HEK293 (cell line): ENCODE measurements around the gene MMP28.

Experiments used
- CTCF ChIA-PET: fragments of 350-600 bp; formaldehyde crosslinking; extraction: SDS; loops from one replicate; lab custom pipeline; 2021; ENCODE audit warnings: antibody characterized with exemption; lab: Yijun Ruan, JAX
- POLR2A ChIA-PET: fragments of 300-600 bp; formaldehyde crosslinking; extraction: SDS; loops from one replicate; lab custom pipeline; 2020; ENCODE audit warnings: antibody characterized with exemption, inconsistent platforms; lab: Yijun Ruan, JAX
- H3K27ac ChIP-seq: fragments of 200-500 bp; sonication (Bioruptor generic); 2 replicates; pipeline ENCODE4 v1.5.1; 2014; ENCODE audit warnings: low read depth, low read length, control low read depth, inconsistent platforms; ENCODE audit errors: extremely low read depth
- H3K36me3 ChIP-seq, 2 experiments: fragments of 200-500 bp in 1 of 2; sonication (Bioruptor generic) in 1 of 2; 1 replicate in 1 of 2; 2 replicates in 1 of 2; pipeline ENCODE4 v1.5.1; 2014 to 2017; ENCODE audit warnings: inconsistent platforms in 2 of 2, low read length in 2 of 2; ENCODE audit not compliant: control insufficient read depth in 2 of 2, insufficient read depth in 1 of 2
- H3K4me1 ChIP-seq: fragments of 200-500 bp; sonication (Bioruptor generic); 2 replicates; pipeline ENCODE4 v1.5.1; 2014; ENCODE audit warnings: mild to moderate bottlenecking, low read length, inconsistent platforms; ENCODE audit not compliant: control insufficient read depth, insufficient read depth
- H3K4me3 ChIP-seq: 2 replicates; pipeline ENCODE4 v1.5.1; 2011; ENCODE audit warnings: low read depth, mild to moderate bottlenecking, control low read depth, low read length, moderate library complexity
- H3K9me3 ChIP-seq: fragments of 200-500 bp; sonication (Bioruptor generic); 2 replicates; pipeline ENCODE4 v1.5.1; 2014; ENCODE audit warnings: low read depth, low read length, inconsistent platforms; ENCODE audit not compliant: control insufficient read depth, insufficient read depth
- EGR2 ChIP-seq: fragments of 450-650 bp; formaldehyde crosslinking; IDR thresholded peaks from 2 replicates; pipeline ENCODE4 v1.5.1; 2016; ENCODE audit warnings: low read depth, missing biosample characterization, missing genetic modification characterization
- KLF7 ChIP-seq: fragments of 450-650 bp; formaldehyde crosslinking; IDR thresholded peaks from 2 replicates; pipeline ENCODE4 v1.5.1; 2016; ENCODE audit warnings: missing biosample characterization, missing genetic modification characterization, borderline replicate concordance
- MZF1 ChIP-seq: fragments of 450-650 bp; formaldehyde crosslinking; IDR thresholded peaks from 2 replicates; pipeline ENCODE4 v1.5.1; 2017; ENCODE audit warnings: missing biosample characterization, missing genetic modification characterization, borderline replicate concordance
- OSR2 ChIP-seq: fragments of 450-650 bp; formaldehyde crosslinking; IDR thresholded peaks from 2 replicates; pipeline ENCODE4 v1.5.1; 2016; ENCODE audit warnings: missing biosample characterization, missing genetic modification characterization
- SCRT2 ChIP-seq: fragments of 450-650 bp; formaldehyde crosslinking; IDR thresholded peaks from 2 replicates; pipeline ENCODE4 v1.5.1; 2016; ENCODE audit warnings: missing biosample characterization, missing genetic modification characterization
- ZBTB1 ChIP-seq: fragments of 450-650 bp; formaldehyde crosslinking; IDR thresholded peaks from 2 replicates; pipeline ENCODE4 v1.5.1; 2016; ENCODE audit warnings: missing biosample characterization, missing genetic modification characterization
- ZBTB10 ChIP-seq: fragments of 450-650 bp; formaldehyde crosslinking; IDR thresholded peaks from 2 replicates; pipeline ENCODE4 v1.5.1; 2016; ENCODE audit warnings: missing biosample characterization, missing genetic modification characterization
- ZEB2 ChIP-seq: fragments of 450-650 bp; formaldehyde crosslinking; IDR thresholded peaks from 2 replicates; pipeline ENCODE4 v1.5.1; 2016; ENCODE audit warnings: missing biosample characterization, missing genetic modification characterization
- ZFP3 ChIP-seq: fragments of 450-650 bp; formaldehyde crosslinking; IDR thresholded peaks from 2 replicates; pipeline ENCODE4 v1.5.1; 2016; ENCODE audit warnings: low read depth, missing biosample characterization, missing genetic modification characterization
- ZFP41 ChIP-seq: fragments of 450-650 bp; formaldehyde crosslinking; IDR thresholded peaks from 2 replicates; pipeline ENCODE4 v1.5.1; 2016; ENCODE audit warnings: missing biosample characterization, missing genetic modification characterization, borderline replicate concordance
- ZIC2 ChIP-seq: fragments of 450-650 bp; formaldehyde crosslinking; IDR thresholded peaks from 2 replicates; pipeline ENCODE4 v1.5.1; 2016; ENCODE audit warnings: missing biosample characterization, missing genetic modification characterization
- ZNF114 ChIP-seq: fragments of 450-650 bp; formaldehyde crosslinking; IDR thresholded peaks from 2 replicates; pipeline ENCODE4 v1.5.0; 2017; ENCODE audit warnings: missing biosample characterization, missing genetic modification characterization
- ZNF16 ChIP-seq: fragments of 450-650 bp; formaldehyde crosslinking; IDR thresholded peaks from 2 replicates; pipeline ENCODE4 v1.5.1; 2016; ENCODE audit warnings: low read depth, missing biosample characterization, missing genetic modification characterization
- ZNF174 ChIP-seq: fragments of 450-650 bp; formaldehyde crosslinking; IDR thresholded peaks from 2 replicates; pipeline ENCODE4 v1.5.0; 2017; ENCODE audit warnings: missing biosample characterization, mild to moderate bottlenecking, missing genetic modification characterization
- ZNF18 ChIP-seq: fragments of 450-650 bp; formaldehyde crosslinking; IDR thresholded peaks from 2 replicates; pipeline ENCODE4 v1.5.1; 2016; ENCODE audit warnings: missing biosample characterization, missing genetic modification characterization
- ZNF23 ChIP-seq: fragments of 450-650 bp; formaldehyde crosslinking; IDR thresholded peaks from 2 replicates; pipeline ENCODE4 v1.5.1; 2016; ENCODE audit warnings: missing biosample characterization, missing genetic modification characterization, borderline replicate concordance
- ZNF280C ChIP-seq: fragments of 450-650 bp; formaldehyde crosslinking; IDR thresholded peaks from 2 replicates; pipeline ENCODE4 v1.5.1; 2016; ENCODE audit warnings: missing biosample characterization, missing genetic modification characterization
- ZNF426 ChIP-seq: fragments of 450-650 bp; formaldehyde crosslinking; IDR thresholded peaks from 2 replicates; pipeline ENCODE4 v1.5.1; 2017; ENCODE audit warnings: missing biosample characterization, missing genetic modification characterization, mild to moderate bottlenecking, inconsistent platforms, moderate library complexity
- ZNF513 ChIP-seq: fragments of 450-650 bp; IDR thresholded peaks from 2 replicates; pipeline ENCODE4 v1.5.1; 2018; ENCODE audit warnings: missing biosample characterization, missing genetic modification characterization
- ZNF521 ChIP-seq: fragments of 450-650 bp; formaldehyde crosslinking; IDR thresholded peaks from 2 replicates; pipeline ENCODE4 v1.5.1; 2017; ENCODE audit warnings: missing biosample characterization, mild to moderate bottlenecking, missing genetic modification characterization
- ZNF629 ChIP-seq: fragments of 450-650 bp; formaldehyde crosslinking; IDR thresholded peaks from 2 replicates; pipeline ENCODE4 v1.5.1; 2017; ENCODE audit warnings: missing biosample characterization, missing genetic modification characterization
- ZNF677 ChIP-seq: fragments of 450-650 bp; IDR thresholded peaks from 2 replicates; pipeline ENCODE4 v1.5.0; 2018; ENCODE audit warnings: missing biosample characterization, mild to moderate bottlenecking, missing genetic modification characterization, moderate library complexity
- ZNF701 ChIP-seq: fragments of 450-650 bp; formaldehyde crosslinking; IDR thresholded peaks from 2 replicates; pipeline ENCODE4 v1.5.1; 2016; ENCODE audit warnings: missing biosample characterization, missing genetic modification characterization
- ZNF747 ChIP-seq: fragments of 450-650 bp; formaldehyde crosslinking; IDR thresholded peaks from 2 replicates; pipeline ENCODE4 v1.5.1; 2016; ENCODE audit warnings: missing biosample characterization, missing genetic modification characterization
- ZSCAN4 ChIP-seq: fragments of 450-650 bp; formaldehyde crosslinking; IDR thresholded peaks from 2 replicates; pipeline ENCODE4 v1.5.1; 2017; ENCODE audit warnings: missing biosample characterization, missing genetic modification characterization

The MMP28 gene

GRCh38 chr17:35742896-35743477 lies 52.5 kb downstream of the MMP28 start:
- Histone ChIP-seq H3K9me3 (no peaks in the 10 kb centered on the region), H3K4me3 (no peak overlapping the region), H3K4me1 (no peaks in the 10 kb centered on the region), H3K27ac (no peak overlapping the region), H3K36me3 (peaks cover 0 to 4% of the 10 kb centered on the region in 2 experiments; a peak in 1 of 3 replicates)
- CTCF ChIA-PET: interaction anchor here (2.3 to 11.6 kb wide), 2 partner anchors 21 to 129 kb away, joined by 7 to 321 read pairs; no protein-coding TSS in a partner anchor
- POLR2A ChIA-PET: interaction anchor here (0.8 to 1.8 kb wide), 3 partner anchors 8 to 165 kb away, joined by 3 to 5 read pairs (median 3); partner anchors contain the start of genes PEX12 and RASL10B
- no peak for TF ChIP-seq ZEB2 (tag by site-specific recombination)
- TF ChIP-seq ZNF174 (tag by site-specific recombination): no peak
- no peak for TF ChIP-seq ZNF280C (tag by site-specific recombination)
- no peak for TF ChIP-seq ZNF114 (tag by site-specific recombination)
- no peak for TF ChIP-seq ZNF677 (tag by site-specific recombination)
- TF ChIP-seq ZNF701 (tag by site-specific recombination): no peak
- TF ChIP-seq ZBTB10 (tag by site-specific recombination): no peak
- no peak for TF ChIP-seq ZBTB1 (tag by site-specific recombination)

- peaks cover 0 to 4% of the 10 kb centered on the region in 2 experiments; a peak in 2 of 3 replicates for H3K36me3 ChIP-seq
- no peak overlapping the region for H3K27ac ChIP-seq
- POLR2A ChIA-PET: no interaction called here
- H3K4me3 ChIP-seq: no peak overlapping the region
- H3K4me1 ChIP-seq: no peaks in the 10 kb centered on the region
- H3K9me3 ChIP-seq: no peaks in the 10 kb centered on the region
- CTCF ChIA-PET: interaction anchor here (2.3 to 11.6 kb wide), 2 partner anchors 22 to 129 kb away, joined by 7 to 321 read pairs; no protein-coding TSS in a partner anchor
- TF ChIP-seq SCRT2 (tag by site-specific recombination): no peak
- no peak for TF ChIP-seq ZNF513 (tag by site-specific recombination)
- no peak for TF ChIP-seq ZFP3 (tag by site-specific recombination)
- TF ChIP-seq ZNF426: no peak
- TF ChIP-seq ZFP41 (tag by site-specific recombination): no peak
- TF ChIP-seq MZF1 (tag by site-specific recombination): no peak
- TF ChIP-seq KLF7 (tag by site-specific recombination): no peak
- no peak for TF ChIP-seq ZNF23 (tag by site-specific recombination)
- no peak for TF ChIP-seq ZNF747 (tag by site-specific recombination)
- TF ChIP-seq ZNF629 (tag by site-specific recombination): no peak
- no peak for TF ChIP-seq ZNF16
- no peak for TF ChIP-seq ZNF18 (tag by site-specific recombination)
- TF ChIP-seq ZSCAN4 (tag by site-specific recombination): no peak
- TF ChIP-seq OSR2 (tag by site-specific recombination): no peak
- TF ChIP-seq ZIC2 (tag by site-specific recombination): no peak
- TF ChIP-seq EGR2 (tag by site-specific recombination): no peak
- TF ChIP-seq ZNF521 (tag by site-specific recombination): no peak
These were observed 52.9 kb downstream of the MMP28 start for GRCh38 chr17:35742496-35742895.
